ENCODE measurements around the gene SCG3. TPM values are rescaled to one million over a fixed set of nuclear protein-coding genes. Genes with fewer than 3 reads are reported as not detected.

The SCG3 gene
- total RNA-seq, 4 donors from 2014 or later: 0.47 TPM; not detected in 3

DNA sequence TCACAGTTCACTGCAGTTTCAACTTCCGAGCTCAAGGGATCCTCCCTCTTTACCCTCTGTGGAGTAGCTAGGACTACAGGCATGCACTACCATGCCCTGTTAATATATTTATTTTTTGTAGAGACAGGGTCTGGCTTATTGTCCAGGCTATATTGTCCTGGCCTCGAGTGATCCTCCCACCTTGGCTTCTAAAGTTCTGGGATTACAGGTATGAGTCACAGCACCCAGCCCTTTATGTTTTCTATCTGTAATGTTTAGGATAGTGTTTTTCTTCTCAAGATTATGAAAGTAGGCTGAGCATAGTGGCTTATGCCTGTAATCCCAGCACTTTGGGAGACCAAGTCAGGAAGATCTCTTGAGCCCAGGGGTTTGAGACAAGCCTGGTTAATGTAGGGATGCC lies 11.9 kb upstream of the SCG3 start:
- TF ChIP-seq, protein P1, sequence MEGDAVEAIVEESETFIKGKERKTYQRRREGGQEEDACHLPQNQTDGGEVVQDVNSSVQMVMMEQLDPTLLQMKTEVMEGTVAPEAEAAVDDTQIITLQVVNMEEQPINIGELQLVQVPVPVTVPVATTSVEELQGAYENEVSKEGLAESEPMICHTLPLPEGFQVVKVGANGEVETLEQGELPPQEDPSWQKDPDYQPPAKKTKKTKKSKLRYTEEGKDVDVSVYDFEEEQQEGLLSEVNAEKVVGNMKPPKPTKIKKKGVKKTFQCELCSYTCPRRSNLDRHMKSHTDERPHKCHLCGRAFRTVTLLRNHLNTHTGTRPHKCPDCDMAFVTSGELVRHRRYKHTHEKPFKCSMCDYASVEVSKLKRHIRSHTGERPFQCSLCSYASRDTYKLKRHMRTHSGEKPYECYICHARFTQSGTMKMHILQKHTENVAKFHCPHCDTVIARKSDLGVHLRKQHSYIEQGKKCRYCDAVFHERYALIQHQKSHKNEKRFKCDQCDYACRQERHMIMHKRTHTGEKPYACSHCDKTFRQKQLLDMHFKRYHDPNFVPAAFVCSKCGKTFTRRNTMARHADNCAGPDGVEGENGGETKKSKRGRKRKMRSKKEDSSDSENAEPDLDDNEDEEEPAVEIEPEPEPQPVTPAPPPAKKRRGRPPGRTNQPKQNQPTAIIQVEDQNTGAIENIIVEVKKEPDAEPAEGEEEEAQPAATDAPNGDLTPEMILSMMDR (IDR thresholded peaks at IDR 0.05): no peak
- DNase-seq (ENCODE audit: low spot score): no peak
- no peak for ATAC-seq (ENCODE audit: low FRiP score)

DNA sequence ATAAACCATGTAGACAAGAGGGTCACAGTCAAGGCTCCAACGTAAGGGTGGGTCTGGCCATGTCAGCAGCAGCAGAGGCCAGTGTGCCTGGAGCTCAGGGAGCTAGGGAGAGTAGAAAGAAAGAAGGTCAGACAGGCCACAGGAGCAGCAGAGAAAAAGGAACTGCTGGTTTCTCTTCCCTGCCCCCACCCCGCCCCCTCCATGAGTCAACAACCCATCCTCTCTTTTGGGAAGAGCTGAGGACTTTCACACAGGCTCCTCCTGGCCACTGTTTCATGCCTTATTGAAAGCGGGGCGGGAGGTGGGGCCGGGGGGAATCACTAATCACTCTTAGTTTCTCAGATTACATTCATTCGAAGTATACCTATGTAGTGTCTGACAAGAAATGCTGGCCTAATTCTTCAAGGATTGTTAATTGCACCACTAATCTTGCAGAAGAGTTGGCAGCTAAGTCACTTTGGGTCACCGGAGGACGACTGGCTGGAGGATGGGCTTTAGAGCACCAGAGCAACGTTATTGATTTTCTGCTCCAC lies 9.1 kb upstream of the SCG3 start:
- TF ChIP-seq, protein P1 (IDR thresholded peaks at IDR 0.05): no peak

DNA sequence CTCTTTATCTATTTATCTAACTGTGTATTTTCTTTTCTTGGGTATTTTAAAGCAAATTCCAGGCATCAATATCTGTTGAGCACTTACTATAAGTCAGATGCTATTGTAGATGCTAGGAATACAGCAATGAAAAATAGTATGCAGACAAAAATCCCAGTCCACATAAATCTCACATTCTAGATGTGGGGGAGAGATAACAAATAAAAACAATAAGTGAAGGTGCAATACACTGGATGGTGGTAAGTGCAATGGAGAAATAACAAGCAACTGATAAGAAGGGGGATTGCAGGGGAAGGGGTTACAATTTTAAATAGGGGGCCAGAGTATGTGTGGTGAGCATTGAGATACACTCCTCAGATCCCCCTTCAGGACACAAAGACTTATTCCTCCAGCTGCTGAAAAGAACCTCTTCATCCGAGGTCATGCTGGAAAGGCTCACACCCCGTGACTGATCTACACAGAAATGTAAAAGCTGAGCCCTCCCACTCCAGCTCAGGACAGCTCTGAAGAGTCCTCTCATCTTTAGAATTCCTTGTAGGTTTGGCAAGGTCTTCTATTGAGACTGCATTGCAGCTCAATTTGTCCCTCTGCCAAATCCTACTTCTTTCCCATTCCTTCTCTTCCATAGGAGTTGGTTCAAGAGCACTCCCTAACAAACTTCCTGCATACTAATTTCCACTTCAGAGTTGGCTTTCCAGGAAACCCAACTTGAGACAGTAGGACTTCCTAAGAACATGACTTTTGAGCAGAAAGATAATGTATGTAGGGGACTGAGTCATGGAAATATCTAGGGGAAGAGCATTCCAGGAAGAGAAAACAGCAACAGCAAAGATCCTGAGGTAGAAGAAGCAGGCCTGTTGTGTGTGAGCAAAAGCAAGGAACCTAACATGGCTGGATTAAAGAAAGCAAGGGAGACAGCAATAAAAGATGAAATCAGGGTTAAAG lies 8.1 kb upstream of the SCG3 start:
- TF ChIP-seq, protein P1 (IDR thresholded peaks at IDR 0.05): no peak
- DNase-seq (ENCODE audit: low spot score) (no peak), ATAC-seq (ENCODE audit: low FRiP score) (no peak)

More for the DNA sequence above, 9.1 kb upstream of the SCG3 start:
- ATAC-seq (ENCODE audit: low FRiP score): no peak
- DNase-seq (ENCODE audit: low spot score): no peak

DNA sequence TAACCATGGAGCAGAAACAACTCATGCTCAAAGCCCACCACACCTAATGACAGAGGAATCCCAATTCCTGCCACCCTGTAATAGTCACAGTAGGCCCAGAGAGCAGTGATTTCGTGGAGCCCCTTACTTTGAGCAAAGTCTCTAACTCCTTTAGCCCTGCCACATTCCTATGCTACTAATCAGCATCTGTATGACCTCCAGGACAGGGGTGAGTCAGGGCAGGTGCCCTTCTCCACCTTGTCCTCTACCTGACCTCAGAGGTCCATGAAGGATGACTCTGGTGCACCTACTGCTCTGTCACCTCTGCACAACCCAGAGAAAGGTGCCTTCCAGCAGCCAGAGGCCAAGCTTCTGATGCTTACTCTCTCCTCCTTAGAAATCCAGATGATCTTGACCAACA lies 6.1 kb upstream of the SCG3 start:
- TF ChIP-seq, protein P1 (IDR thresholded peaks at IDR 0.05): no peak
- ATAC-seq (ENCODE audit: low FRiP score) (no peak), DNase-seq (ENCODE audit: low spot score) (no peak)

DNA sequence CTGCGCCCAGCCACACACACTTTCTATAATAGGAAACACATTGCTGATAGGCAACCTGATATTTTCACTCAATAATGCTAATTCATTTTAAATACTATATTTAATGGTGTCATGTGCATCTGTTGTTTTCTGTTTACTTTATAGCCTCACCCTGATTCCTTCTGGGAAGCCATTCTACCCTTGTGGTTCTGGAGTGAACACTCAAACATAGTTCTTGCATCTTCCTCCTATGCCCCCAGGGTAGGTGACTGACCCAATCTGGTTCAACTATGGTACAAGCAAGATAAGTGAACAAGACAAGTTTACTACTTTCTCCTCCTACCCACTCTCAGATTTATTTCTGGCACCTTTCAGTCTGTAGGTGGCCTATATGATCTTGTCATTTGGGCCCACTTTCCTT lies 4.3 kb upstream of the SCG3 start:
- TF ChIP-seq, protein P1 (IDR thresholded peaks at IDR 0.05): no peak
- ATAC-seq (ENCODE audit: low FRiP score) (no peak), DNase-seq (ENCODE audit: low spot score) (no peak)

DNA sequence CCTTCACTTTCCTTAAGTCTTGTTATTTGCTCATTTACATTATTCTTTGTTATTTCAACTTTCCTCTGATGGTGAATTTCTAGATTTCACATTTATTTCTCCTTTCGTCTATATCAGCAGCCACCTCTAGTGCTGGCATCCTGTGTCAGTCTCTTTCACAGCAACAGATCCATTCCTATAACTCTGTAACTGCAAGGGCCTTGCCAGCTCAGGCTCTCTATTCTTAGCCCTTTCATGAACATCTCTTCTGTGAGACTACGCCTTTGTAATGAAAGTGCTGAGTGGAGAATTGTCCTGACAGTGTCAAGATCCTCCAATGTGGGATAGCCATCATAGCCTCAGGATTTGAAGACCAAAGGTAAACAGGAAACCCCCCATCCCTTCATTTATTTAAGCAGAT lies 3.9 kb upstream of the SCG3 start:
- TF ChIP-seq, protein P1 (IDR thresholded peaks at IDR 0.05): no peak
- DNase-seq (ENCODE audit: low spot score) (no peak), ATAC-seq (ENCODE audit: low FRiP score) (no peak)

DNA sequence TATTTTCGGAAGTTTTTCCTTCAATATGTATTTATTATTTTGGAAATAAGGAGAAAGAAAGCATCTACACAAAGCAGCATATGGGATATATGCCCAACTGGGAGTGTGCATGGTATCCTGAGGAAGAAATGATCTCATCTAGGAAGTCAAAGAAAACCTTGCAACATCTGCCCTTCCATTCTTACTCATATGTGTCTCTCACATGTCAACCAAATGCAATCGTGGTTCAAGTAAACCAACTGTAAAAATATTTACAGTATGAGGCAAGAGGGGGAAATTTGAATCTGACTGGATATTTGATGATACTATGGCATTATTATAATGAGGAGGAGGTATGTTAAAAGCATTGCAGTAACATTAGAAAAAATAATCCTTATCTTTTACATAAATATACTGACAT lies 3.2 kb upstream of the SCG3 start:
- ATAC-seq (ENCODE audit: low FRiP score) (no peak), DNase-seq (ENCODE audit: low spot score) (no peak)
- TF ChIP-seq, protein P1 (IDR thresholded peaks at IDR 0.05): no peak

All from omental fat pad (tissue), 4 donors.